NCI-H2196 treated with DMSO at 0.1 percent for 48 hours (cell line): ENCODE measurements around the gene CA10.
A peak's percentile ranks its signal among the peaks of the same experiment; 100 is the strongest.

Experiments
- DNase-seq: peaks from one replicate; lab custom pipeline; 2025; ENCODE audit not compliant: unreplicated experiment; lab: John Stamatoyannopoulos, UW

The CA10 gene

DNA sequence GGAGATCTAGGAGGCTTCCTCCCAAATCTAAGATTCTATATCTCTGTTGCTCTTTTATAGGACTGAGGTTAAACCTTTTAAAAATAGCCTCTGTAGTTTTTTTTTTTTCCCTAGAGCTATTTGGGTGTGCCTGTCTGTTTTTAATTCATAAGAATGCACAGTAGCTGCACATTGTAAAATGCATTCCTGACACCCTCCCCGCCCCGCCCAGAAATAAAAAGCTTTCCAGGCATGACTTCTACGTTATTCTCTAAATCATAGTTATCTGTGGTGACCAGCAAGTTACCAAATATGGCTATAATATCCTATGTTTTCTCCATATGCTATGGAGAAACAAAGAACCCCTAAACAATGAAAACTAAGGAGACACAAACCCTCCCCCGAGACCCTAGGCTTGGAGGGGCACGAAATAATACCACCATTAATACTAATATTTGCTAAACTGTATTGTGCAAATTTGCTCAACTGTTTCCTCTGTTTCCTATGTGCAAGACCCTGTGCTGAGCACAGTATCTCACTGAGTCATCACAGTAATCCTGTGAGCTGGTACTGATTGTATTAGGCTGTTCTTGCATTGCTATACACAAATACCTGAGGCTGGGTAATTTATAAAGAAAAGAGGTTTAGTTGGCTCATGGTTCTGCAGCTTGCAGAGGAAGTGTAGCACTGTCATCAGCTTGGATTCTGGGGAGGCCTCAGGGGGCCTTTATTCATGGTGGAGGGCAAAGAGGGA is 388.3 kb downstream of the CA10 start:
- no peak for DNase-seq

DNA sequence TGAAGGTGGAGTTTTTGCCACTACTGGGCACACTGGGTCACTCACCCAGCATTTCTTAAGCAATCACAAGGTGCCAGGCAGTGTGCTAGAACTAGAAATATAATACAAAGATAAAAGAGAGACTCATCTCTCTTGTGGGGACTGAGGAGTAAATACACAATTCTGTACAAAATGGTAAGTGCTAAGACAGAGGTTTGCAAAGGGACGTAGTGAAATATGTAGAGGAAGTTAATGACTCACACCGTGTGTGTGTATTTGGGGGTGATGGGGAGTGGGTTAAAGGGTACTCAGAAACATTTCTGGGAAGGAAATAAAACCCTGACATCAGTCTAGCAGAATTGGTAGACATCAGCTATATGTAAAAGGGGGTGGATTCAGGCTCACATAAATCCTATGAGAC is 389.3 kb downstream of the CA10 start:
- DNase-seq = no peak

DNA sequence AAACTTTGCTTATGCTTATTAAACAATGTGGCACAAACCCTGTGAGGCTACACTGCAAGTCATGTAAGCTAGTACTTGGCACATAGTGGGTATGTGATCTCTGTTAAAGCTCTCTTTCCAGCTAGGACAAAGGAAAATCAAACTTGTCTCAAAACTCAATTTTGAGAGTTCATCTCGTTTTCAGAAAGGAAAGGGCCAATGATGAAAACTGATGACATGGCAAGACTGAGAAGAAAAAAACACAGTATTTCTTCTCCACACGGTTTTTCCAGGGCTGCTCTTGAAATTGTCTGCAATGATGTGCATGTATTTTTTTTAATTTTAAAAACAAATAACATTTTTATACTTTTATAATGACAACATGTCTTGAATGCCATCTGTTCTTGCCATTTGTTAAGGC is 389.8 kb downstream of the CA10 start:
- no peak for DNase-seq

DNA sequence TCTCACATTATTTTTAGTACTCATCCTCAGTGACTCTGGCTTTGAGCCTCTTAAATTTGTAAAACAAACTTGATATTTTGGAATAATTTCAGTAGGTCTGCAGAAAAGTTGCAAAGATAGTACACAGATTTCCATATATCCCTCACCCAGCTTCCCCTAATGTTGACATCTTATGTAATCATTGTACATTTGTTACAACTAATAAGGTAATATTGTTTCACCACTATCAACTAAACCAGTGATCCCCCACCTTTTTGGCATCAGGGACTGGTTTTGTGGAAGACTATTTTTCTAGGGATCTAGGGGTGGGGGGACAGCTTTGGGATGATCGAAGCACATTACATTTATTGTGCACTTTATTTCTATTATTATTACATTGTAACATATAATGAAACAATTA is 391.2 kb downstream of the CA10 start:
- no peak for DNase-seq

DNA sequence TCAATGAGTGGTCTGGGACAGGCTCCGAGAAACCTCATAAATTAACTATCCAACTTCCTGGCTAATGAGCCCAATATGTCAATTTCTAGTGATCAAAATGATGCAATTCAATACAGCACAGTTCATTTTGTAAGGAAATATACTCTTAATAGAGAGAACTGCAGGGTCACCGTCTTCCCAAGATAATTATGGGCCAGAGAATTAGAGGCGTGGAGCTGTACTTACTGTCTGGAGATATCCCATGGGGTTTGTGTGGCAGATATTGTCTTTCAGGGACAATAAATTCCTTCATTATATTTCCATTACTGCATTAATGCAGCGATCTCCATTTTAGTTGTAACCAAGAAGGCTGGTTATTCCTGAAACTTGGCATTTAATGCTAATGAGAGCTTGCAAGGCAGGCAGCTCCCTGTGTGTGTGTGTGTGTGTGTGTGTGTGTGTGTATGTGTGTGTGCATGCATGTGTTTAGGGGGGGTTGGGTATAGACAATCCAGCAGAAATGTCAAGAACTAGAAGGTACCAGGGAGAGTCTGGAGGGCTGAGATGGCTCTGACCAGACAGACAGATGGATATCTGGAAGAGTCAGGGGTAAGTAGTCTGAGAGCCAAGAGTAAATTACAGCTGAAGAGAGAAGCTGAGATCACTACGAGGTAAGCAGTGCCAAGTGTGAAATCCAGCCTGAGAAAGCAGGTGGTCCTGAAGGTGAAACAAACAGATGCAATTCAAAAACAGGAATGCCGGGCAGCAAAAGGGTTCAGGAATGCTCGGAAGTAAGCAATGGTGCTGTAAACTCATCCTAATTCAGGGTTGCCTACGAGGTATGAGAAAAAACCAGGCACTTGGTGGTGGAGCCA is 393.0 kb downstream of the CA10 start:
- no peak for DNase-seq

DNA sequence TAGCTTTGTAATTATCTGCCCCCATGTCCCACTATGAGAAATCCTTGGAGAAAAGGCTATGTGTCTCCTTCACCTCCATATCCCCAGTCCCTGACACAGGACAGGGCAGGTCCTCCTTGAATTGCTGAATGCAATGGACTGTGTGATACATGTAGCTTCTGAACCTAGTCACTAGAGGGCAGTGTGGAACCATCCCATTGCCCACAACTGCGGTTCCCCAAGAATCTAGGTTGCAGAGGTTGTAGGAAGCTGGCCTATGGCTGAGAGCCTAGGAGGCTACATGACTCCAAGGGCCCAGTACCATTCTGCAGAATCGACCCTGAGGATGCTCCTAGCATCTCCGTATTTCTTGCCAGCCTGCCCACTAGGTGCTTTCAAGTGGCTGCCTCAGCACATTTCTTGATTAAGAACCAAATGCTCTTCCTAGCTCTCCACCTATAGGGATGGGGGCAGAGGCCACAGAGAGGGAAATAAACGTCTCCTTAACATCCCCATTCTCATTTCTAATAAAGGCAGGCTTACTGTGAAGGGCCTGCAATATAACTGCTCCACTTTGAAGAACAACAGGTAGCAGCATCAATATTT is 394.0 kb downstream of the CA10 start:
- peak; percentile 83 for DNase-seq

DNA sequence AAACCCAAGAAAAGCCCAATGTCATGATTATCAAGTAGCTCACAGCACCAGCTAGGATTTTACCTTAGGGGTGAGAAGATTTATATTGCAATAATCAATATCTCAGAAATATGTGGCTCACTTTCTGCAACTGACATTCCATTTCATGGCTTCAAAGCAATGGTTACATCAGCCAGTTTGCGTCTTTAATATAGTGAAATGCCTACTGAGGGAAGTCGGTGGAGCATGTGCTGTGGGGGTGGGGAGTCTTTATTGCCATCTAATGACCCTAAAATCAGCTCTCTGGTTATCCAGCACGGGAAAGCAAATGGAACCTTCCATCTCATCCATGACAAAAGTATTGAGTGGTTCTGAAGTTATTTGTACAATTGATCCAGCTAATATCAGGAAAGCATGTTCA is 395.5 kb downstream of the CA10 start:
- DNase-seq = no peak

DNA sequence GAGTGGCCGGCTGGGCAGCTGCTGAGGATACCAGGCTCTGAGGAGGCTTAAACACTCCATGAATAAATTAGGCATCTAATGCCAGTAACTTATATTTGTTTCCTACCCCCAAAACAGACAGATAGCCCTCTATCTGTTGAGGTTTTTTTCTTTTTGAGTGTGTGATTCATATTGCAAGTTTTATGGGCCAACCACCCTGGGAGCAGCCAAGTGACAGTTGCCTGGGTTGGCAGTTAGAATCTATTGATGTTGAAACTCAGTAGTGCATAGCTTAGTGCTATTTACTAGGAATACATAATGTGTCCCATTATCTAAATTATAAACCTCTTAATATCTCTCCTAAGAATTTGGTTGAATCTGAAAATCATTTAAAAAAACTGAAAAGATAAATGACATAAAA is 397.4 kb downstream of the CA10 start:
- no peak for DNase-seq

DNA sequence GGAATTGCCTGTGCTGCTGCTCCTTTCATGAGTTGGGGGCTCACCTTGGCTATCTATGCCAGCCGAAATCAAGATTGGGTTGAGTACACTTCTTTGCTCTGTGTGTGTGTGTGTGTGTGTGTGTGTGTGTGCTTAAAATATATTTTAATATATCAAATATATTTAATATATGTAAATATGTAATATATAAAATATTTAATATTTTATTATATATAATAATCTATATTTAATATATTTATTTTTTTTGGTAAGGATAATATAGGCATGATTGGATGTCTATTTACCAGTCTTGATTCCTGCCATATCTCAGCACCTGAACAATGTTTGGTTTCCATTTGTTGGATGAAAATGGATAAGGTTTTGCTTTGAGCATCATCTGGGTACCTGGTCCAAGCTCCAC is 399.3 kb downstream of the CA10 start:
- no peak for DNase-seq

DNA sequence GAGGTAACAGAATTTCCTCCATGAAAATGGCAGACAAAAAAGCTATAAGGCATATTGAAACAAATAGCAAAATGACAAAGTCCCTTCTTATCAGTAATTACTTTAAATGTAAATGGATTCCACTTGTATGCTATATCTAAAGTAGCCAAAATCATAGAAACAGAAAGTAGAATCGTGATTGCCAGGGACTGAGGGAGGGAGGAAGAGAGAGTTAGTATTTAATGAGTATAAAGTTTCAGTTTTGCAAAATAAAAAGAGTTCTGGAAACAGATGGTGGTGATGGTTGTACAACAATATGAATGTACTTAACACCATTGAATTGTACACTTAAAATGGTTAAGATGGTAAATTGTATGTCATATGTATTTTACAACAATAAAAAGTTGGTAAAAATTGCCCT is 407.4 kb downstream of the CA10 start:
- no peak for DNase-seq

DNA sequence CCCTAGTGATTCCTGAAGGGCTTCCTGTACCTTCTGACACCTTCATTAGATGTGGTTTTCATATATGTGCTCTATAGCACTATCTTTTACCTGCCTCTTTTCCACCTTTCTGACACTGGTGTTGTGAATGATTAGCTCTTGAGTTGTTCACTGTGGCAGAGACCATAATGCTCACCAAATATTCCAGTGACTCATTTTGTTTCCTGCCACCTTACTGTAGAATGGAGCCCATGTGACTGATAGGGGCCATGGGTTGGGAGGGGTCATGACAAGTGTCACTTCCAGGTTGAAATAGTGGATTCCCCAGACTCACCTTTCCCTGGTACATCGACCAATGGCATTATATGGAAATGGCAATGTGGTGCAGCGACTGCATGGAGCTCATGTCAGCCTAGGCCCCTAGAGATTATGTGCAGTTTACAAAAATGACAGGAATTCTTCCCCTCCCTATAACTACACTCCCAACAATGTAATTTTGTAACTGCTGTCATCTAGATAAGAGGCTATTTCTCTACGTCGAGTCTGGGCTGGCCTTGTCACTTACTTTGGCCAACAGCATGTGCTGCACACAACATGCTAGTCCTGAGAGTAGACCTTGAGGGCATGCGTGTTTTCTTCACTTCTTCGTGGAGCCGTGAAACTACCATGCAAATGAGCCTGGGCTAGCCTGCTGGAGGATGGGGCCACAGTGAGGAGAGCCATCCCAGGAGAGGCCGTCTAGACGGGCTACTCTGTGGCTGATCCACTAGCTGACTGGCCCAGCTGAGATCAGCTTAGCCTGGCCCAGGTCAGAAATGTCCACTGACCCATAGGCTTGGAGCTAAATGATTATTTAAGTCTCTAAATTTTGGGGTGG is 409.5 kb downstream of the CA10 start:
- no peak for DNase-seq

DNA sequence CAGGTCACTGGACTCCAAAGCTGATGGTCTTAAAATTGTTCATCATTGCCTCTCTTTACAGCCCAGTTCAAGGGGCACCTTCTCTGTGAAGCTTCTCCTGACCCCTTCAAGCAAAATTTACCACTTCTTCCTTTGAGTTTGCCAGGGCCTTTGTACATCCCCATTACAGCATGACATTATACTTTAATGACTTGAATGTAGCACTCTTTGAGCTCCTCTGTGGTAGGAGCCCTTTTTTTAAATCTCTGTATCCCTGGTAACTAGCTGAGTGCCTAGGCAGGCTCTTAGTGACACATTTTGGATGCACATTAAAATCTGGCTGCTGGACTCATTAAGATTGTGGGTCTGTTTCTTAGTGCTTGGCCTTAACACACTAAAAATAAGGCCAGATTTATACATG is 412.1 kb downstream of the CA10 start:
- no peak for DNase-seq

DNA sequence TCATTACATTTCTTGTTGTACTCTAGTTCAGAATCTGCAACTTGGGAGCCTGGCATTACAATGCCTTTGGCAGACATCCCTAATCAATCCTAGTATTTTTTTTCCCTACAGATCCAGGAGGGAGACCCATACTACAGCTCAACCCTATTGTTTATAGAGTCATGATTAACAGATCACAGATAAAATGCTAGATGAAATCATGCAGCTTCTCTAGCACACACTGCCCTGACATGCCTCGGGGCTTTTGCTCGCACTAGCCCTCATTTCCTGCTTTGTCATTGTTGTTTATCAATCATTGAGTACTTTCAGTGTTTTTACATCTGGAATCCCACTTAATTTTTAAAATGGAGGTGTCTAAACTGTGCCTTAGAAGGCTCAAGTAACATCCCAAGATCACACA is 412.5 kb downstream of the CA10 start:
- no peak for DNase-seq

DNA sequence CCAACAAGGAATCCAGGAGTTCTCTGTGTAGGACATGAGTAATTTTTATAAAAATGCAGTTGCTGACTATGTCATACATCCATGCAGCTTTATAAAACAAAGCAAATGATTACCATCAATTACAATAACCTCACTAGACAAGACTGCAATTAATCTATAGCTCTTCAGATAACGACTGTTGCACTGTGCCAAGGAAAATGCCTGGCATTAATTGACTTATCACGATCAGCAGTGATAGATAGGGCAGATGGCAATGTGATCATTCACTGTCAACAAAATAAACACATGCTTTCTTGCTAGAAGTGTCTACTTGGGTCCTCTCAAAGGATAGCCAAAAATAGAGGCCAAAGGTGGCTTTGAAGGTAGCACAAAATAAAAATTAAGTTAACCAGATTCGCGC is 415.0 kb downstream of the CA10 start:
- DNase-seq = no peak

DNA sequence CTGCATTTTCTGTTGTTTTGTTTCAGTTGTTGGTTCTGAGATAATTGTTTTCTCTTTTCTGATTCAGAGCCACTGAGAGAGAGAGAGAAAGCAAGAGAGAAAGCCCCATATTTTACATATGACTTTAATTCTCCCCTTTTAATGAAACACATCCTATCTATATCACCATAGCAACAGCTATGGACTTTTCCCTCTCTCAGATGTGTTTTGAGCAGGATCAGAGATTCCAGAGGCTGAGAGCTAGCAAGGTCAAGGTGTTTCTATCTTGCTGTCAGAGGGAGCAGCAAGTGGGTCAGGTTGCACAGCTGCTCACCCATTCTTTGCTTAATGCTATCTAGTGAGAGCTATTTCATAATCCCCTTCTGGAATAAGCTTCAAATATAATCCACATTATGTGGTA is 415.9 kb downstream of the CA10 start:
- DNase-seq = no peak

DNA sequence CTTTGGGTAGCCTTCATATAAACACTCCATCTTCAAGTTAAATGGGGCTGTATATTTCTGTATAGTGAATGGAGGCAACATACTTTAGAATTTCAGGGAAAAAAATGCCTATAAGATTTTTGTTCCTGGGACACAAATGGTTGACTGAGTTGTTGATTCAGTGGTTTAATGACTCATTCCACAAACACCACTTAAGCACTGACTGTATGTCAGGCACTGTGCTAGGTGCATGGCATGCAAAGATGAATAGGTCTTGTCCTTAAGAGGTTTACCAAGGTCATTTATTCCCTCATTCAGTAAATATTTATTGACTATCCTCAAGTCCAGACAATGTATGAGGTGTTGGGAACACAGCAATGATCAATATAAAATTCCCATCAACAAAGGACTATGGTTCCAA is 417.1 kb downstream of the CA10 start:
- DNase-seq = no peak

DNA sequence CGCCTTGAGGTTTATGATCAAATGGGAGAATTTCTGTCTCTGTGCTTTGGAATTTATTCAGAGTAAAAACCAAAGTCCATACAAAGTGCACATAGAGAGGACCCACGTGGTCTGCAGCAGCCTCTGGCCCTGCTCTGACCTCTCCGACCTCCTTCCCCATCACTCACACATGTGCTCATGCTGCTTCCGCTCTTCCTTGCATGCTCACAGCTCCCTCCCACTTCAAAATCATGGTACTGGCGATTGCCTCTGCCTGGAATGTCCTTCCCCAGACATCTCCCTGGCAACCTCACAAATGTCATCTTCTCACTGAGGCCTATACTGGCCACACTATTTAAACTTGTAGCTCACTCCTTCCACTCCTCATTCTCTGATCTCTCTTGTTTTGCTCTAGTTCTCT is 418.0 kb downstream of the CA10 start:
- DNase-seq = no peak

DNA sequence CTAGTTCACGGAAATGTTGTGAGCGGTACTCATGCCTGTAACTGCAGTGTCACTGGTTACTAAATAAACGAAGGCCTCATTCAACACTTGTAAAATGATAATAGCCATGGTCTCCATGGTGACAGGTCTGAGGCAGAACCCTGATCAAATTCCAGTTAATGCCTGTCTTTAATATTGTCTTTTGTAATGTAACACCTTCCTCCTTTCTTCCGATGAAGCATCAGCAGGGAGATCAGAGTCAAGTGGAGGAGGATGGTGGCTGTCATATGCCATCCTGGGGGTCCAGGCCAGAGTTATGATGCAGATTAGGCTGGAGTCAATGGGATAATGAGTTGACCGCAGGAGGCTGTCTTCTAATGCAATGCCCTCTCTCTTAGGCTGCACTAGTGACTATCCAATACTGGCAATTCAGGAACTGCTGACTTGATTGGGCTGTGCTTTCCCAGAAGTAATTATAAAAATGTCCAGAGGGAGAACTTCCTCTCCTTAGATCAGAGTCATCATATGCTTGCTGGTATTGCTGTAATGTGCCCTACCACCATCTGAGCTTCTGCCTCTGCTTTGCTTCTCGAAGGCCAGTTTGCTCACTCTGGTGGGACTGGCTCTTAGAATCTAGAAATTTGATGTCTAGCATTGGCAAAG is 419.1 kb downstream of the CA10 start:
- peak; percentile 90 for DNase-seq

DNA sequence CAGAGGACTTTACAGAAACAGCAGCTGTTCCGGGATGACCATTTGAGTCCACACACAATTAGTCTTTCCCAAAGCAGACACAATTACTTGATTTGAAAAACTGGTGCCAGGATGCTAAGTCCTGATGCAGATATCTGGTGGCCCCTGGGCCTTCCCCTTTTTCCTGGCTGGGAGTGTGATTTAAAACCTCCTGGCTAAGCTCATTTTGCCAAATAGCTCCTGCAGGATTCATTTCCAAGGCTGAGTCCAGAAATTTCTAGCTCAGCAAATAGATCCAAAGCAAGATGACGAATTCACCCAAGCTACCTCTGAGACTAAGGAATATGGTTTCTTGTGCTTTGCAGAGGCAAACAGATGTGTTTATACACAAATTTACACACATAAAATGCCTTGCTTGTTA is 422.2 kb downstream of the CA10 start:
- no peak for DNase-seq

DNA sequence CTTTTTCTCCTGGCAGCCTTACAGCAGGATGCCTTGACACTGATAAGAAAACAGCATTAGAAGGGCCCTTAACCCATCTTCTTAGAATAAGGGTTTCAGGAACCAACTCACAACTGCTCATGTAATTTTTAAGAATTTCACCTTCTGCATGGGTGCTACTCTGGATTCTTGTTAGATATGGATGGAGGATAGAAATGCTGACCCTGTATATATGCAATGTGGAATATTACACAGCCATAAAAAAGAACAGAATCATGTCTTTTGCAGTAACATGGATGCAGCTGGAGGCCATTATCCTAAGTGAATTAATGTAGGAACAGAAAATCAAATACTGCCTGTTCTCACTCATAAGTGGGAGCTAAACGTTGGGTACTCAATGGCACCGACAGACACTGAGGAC is 423.5 kb downstream of the CA10 start:
- DNase-seq = no peak

DNA sequence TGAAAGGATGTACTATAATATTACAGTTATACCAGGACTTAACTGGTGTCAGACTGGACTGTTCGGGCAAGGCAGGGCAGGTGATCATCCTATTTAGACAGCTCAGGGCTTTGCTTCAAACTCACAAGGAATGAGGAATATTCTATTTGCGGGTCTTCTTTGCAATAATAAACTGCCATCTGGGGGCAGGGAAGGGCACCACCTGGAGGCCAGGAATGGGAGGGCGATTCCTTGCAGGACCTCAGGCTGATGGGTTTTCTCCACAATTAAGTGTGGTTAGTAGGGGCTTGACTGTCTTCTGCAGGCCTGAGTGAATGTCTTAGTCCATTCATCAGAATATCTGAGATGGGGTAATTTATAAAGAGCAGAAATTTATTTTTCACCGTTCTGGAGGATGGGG is 424.1 kb downstream of the CA10 start:
- no peak for DNase-seq
